NCI-H146 treated with DMSO at 0.1 percent for 48 hours (cell line): ENCODE results near the gene KIAA1549.
"Not testable (repeated sequence)": the region's sequence is repeated elsewhere in the genome, so short reads cannot be mapped to it uniquely, and the experiment has no call there.

Experiments
- DNase-seq: peaks from one replicate; lab custom pipeline; 2025; ENCODE audit not compliant: unreplicated experiment; lab: John Stamatoyannopoulos, UW

Gene KIAA1549

GRCh38 chr7:138981332-138982203, at the start of gene KIAA1549:
KIAA1549 (minus strand) TSS chr7:138981389; CDS start chr7:138981269, 120 bp downstream.
- peak; percentile 50 for DNase-seq

- DNase-seq: no peak
Measured at GRCh38 chr7:139029353-139029752, 48.2 kb upstream of the KIAA1549 start.

GRCh38 chr7:139026551-139026950, 45.4 kb upstream of the KIAA1549 start:
- no peak for DNase-seq

- DNase-seq: not testable (repeated sequence)
Measured at GRCh38 chr7:139025861-139026260, 44.7 kb upstream of the KIAA1549 start.

GRCh38 chr7:139023076-139023475, 41.9 kb upstream of the KIAA1549 start:
- no peak for DNase-seq

- DNase-seq: no peak
Measured at GRCh38 chr7:139022286-139022685, 41.1 kb upstream of the KIAA1549 start.

GRCh38 chr7:139018910-139019309, 37.7 kb upstream of the KIAA1549 start:
- no peak for DNase-seq

- DNase-seq: peak; percentile 65
Measured at GRCh38 chr7:139016931-139017511, 35.8 kb upstream of the KIAA1549 start.

GRCh38 chr7:139011373-139011772, 30.2 kb upstream of the KIAA1549 start:
- DNase-seq: no peak

GRCh38 chr7:139004321-139005090, 23.3 kb upstream of the KIAA1549 start:
- no peak for DNase-seq

- no peak for DNase-seq
Measured at GRCh38 chr7:138999414-138999813, 18.2 kb upstream of the KIAA1549 start.

GRCh38 chr7:138992052-138992531, 10.9 kb upstream of the KIAA1549 start:
- no peak for DNase-seq

- DNase-seq: no peak
Measured at GRCh38 chr7:138987686-138988085, 6.5 kb upstream of the KIAA1549 start.

GRCh38 chr7:138982204-138982623, 1.0 kb upstream of the KIAA1549 start:
- no peak for DNase-seq

- DNase-seq: no peak
Measured at GRCh38 chr7:138980563-138981291, 462 bp downstream of the KIAA1549 start.

GRCh38 chr7:138979988-138980562, 1.1 kb downstream of the KIAA1549 start:
- DNase-seq: no peak

GRCh38 chr7:138979226-138979979, 1.8 kb downstream of the KIAA1549 start:
- DNase-seq: no peak

GRCh38 chr7:138978541-138979184, 2.5 kb downstream of the KIAA1549 start:
- no peak for DNase-seq

- DNase-seq: not testable (repeated sequence)
Measured at GRCh38 chr7:138976161-138976560, 5.0 kb downstream of the KIAA1549 start.
